Bronchial smooth muscle cell (primary cell): Measurements from ENCODE around the gene PHOSPHO2. TPM values are rescaled to one million over a fixed set of nuclear protein-coding genes. Genes with fewer than 3 reads are reported as not detected.

ENCODE experiments used
- total RNA-seq: library from RNA; depleted of rRNA; stranded (reverse); fragments of >200 nt; gene quantifications from 2 replicates; pipeline ENCODE4 v1.2.1, GENCODE V29; 2014

PHOSPHO2 gene, protein sequence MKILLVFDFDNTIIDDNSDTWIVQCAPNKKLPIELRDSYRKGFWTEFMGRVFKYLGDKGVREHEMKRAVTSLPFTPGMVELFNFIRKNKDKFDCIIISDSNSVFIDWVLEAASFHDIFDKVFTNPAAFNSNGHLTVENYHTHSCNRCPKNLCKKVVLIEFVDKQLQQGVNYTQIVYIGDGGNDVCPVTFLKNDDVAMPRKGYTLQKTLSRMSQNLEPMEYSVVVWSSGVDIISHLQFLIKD
- total RNA-seq = 1.4 TPM in 2 replicates

DNA sequence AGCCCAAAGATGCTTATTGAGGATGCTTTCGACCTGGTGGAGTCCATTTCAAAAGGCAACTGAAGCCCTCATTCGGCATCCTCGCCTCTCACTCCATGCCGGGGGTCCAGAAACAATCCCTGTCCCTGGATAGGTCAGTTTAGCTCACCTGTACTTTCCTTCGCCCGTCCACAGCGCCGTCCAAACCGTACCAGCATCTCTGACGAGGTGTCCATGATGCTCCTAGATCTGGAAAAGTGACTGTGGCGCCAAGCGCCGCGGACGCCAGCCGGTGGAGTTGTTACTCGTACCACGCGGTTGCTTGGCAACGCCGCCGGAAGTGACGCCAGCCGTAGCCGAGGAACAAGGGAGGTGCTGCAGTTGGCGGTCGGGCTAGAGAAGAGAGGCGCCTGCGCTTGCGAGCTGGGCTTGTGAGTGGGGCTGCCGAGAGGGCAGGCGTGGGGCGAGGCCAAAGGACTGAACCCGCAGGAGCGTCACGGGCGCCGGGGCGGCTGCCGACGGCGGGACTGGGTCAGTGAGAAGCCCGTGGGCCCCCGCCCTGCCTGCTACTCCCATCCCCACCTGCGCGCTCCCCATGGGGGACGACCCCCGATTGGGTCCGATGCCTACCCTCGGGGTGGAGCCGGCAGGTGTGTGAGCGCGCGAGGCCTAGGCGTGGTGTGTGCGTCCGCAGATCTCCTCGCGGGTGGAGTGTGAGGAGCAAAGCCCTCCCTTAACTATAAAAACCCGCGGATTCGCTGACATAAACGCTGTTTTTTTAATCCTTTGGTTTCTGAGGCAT, at the start of gene PHOSPHO2, which contains the start of gene CFAP210:
Gene PHOSPHO2, plus strand, starts transcription at position 357 of the 781 bp plus-strand sequence. CDS start 6,503 bp downstream, outside the sequence.
Gene CFAP210, minus strand, starts transcription at position 293 of the 781 bp plus-strand sequence. Its CDS starts 78 bp downstream, at position 215.

Other genes starting within 250 kb of the PHOSPHO2 start
- 5.7 and 6.4 TPM in 2 replicates for gene BBS5, start 215.0 kb upstream of the PHOSPHO2 start, total RNA-seq
- gene KLHL41, start 184.8 kb upstream of the PHOSPHO2 start, total RNA-seq = 2.5 and 16.7 TPM in 2 replicates
- gene FASTKD1, start 120.6 kb upstream of the PHOSPHO2 start, total RNA-seq = 10.7 and 12.8 TPM in 2 replicates
- 17.3 and 26.6 TPM in 2 replicates for gene PPIG, start 110.1 kb upstream of the PHOSPHO2 start, total RNA-seq
- gene CFAP210, start 64 bp upstream of the PHOSPHO2 start, total RNA-seq = 0.17 TPM in 1 of 2 replicates, not detected in the other
- 1.3 and 2.1 TPM in 2 replicates for gene KLHL23, start 39.4 kb downstream of the PHOSPHO2 start, total RNA-seq
- 51.2 and 83.9 TPM in 2 replicates for gene SSB, start 104.4 kb downstream of the PHOSPHO2 start, total RNA-seq
- 41.8 and 43.4 TPM in 2 replicates for gene METTL5, start 130.4 kb downstream of the PHOSPHO2 start, total RNA-seq
- 21.6 and 35.0 TPM in 2 replicates for gene UBR3, start 133.0 kb downstream of the PHOSPHO2 start, total RNA-seq